PFSK-1 (cell line): ENCODE results near the gene REXO2.

Experiments
- FOXP2 ChIP-seq: optimal IDR thresholded peaks from 2 replicates; pipeline ENCODE3; 2011; ENCODE audit warnings: borderline replicate concordance, control low read depth, inconsistent platforms; ENCODE audit not compliant: insufficient read depth; ENCODE audit errors: extremely low read length, extremely low read depth
- POLR2AphosphoS5 ChIP-seq: IDR thresholded peaks from 2 replicates; pipeline ENCODE4 v1.6.1; 2012; ENCODE audit warnings: low read depth, mild to moderate bottlenecking, control low read depth, low read length, moderate library complexity
- SIN3A ChIP-seq: IDR thresholded peaks from 2 replicates; pipeline ENCODE4 v1.6.1; 2012; ENCODE audit warnings: mild to moderate bottlenecking, low read length, moderate library complexity, borderline replicate concordance; ENCODE audit not compliant: insufficient read depth
- TAF1 ChIP-seq: IDR thresholded peaks from 2 replicates; pipeline ENCODE4 v1.6.1; 2012; ENCODE audit warnings: low read length, control low read depth, borderline replicate concordance; ENCODE audit not compliant: insufficient read depth
- TF ChIP-seq, protein P1 (sequence below), 2 experiments: IDR thresholded peaks; 2 replicates each; pipeline versions ENCODE4 v1.6.1 to v1.8.0; 2011 to 2012; ENCODE audit warnings: low read depth in 2 of 2, low read length in 2 of 2, control low read depth in 1 of 2, inconsistent platforms in 1 of 2, mild to moderate bottlenecking in 1 of 2, moderate library complexity in 1 of 2; ENCODE audit not compliant: insufficient read depth in 1 of 2

The REXO2 gene

DNA sequence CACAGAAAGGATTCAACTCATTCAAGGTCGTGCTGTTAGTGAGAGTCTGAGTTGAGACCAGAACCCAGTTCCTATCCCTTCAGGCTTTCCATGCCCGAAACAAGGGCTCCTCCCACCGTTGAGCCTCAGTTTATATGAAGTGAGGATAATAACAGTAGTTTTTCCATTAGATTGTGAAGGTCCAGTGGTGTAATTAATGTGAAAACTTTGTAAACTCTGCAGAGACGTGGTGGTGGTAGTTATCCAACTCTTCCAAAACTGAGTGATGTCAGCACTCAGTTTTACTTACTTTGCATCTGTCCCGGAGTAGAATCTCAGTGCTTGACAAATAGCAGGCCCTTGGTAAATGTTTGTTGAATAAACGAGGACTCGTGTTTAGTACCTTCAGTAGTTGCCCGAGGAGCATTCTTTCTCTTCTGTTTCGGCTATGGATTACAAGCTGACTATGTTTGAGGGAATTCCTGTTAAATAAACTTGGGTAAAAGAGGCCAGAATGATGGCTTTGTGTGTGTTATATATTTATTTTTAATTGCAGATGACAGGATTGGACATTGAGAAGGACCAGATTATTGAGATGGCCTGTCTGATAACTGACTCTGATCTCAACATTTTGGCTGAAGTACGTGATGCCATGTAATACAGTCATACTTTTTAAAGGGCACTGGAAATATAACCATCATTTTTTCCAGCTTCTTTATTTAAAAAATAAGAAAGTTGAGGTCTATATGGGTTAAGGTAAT is 1.0 kb downstream of the REXO2 start:
- TF ChIP-seq POLR2AphosphoS5 = no peak
- TF ChIP-seq SIN3A = no peak
- TF ChIP-seq, protein P1, sequence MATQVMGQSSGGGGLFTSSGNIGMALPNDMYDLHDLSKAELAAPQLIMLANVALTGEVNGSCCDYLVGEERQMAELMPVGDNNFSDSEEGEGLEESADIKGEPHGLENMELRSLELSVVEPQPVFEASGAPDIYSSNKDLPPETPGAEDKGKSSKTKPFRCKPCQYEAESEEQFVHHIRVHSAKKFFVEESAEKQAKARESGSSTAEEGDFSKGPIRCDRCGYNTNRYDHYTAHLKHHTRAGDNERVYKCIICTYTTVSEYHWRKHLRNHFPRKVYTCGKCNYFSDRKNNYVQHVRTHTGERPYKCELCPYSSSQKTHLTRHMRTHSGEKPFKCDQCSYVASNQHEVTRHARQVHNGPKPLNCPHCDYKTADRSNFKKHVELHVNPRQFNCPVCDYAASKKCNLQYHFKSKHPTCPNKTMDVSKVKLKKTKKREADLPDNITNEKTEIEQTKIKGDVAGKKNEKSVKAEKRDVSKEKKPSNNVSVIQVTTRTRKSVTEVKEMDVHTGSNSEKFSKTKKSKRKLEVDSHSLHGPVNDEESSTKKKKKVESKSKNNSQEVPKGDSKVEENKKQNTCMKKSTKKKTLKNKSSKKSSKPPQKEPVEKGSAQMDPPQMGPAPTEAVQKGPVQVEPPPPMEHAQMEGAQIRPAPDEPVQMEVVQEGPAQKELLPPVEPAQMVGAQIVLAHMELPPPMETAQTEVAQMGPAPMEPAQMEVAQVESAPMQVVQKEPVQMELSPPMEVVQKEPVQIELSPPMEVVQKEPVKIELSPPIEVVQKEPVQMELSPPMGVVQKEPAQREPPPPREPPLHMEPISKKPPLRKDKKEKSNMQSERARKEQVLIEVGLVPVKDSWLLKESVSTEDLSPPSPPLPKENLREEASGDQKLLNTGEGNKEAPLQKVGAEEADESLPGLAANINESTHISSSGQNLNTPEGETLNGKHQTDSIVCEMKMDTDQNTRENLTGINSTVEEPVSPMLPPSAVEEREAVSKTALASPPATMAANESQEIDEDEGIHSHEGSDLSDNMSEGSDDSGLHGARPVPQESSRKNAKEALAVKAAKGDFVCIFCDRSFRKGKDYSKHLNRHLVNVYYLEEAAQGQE (IDR thresholded peaks at IDR 0.05; ENCODE audit: insufficient read depth in 1 of 2, low read depth in 2 of 2, low read length in 2 of 2) = no peak
- no peak for TF ChIP-seq TAF1
- TF ChIP-seq FOXP2 = no peak

DNA sequence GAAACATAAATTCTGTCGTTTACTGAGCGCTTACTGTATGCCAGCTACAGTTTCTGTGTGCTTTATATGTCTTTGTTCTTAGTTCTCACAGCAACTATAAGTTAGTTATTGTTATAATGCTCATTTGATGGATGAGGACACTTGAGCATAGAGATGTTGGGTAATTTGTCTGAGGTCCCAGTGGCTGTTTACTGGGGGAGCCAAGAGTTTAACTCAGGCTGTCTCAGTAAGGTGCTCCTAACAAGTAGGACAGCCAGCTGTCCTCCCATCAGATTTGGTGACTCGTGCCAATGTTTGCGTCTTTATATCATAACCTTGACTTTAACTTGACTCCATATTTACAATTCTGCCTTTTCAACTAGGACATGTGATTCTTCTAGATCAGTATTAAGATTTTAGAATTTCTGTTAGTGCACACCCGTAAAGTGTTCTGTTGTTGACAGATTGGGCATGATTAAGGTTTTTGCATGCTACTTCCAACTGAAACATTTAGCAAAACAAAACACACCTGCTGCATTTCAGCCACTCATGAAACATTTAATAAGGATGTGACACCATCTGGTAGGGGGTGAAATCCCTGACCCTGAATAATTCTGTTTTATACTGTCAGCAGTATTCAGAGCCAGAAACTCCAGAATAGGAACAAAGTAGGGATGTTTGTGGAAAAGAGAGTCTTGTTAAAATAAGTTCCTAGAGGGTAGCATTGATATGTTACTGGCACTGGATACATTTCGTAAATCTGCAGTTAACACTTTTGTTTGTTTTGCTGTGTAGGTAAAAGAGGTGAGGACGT is 1.9 kb downstream of the REXO2 start:
- TF ChIP-seq, protein P1 (IDR thresholded peaks at IDR 0.05; ENCODE audit: insufficient read depth in 1 of 2, low read depth in 2 of 2, low read length in 2 of 2) = no peak
- TF ChIP-seq SIN3A (no peak), POLR2AphosphoS5 (no peak), FOXP2 (no peak)

GRCh38 chr11:114441921-114442320 is 2.7 kb downstream of the REXO2 start:
- TF ChIP-seq, protein P1 (IDR thresholded peaks at IDR 0.05; ENCODE audit: insufficient read depth in 1 of 2, low read depth in 2 of 2, low read length in 2 of 2) = no peak
- TF ChIP-seq POLR2AphosphoS5 = no peak
- TF ChIP-seq FOXP2 = no peak
- no peak for TF ChIP-seq SIN3A
- no peak for TF ChIP-seq TAF1

- TF ChIP-seq, protein P1 (IDR thresholded peaks at IDR 0.05; ENCODE audit: insufficient read depth in 1 of 2, low read depth in 2 of 2, low read length in 2 of 2) = no peak
- TF ChIP-seq SIN3A (no peak), POLR2AphosphoS5 (no peak), TAF1 (no peak), FOXP2 (no peak)
Observed at GRCh38 chr11:114442536-114442935, 3.3 kb downstream of the REXO2 start.
